ENCODE data around the gene MAPKAPK3.

The MAPKAPK3 gene

DNA sequence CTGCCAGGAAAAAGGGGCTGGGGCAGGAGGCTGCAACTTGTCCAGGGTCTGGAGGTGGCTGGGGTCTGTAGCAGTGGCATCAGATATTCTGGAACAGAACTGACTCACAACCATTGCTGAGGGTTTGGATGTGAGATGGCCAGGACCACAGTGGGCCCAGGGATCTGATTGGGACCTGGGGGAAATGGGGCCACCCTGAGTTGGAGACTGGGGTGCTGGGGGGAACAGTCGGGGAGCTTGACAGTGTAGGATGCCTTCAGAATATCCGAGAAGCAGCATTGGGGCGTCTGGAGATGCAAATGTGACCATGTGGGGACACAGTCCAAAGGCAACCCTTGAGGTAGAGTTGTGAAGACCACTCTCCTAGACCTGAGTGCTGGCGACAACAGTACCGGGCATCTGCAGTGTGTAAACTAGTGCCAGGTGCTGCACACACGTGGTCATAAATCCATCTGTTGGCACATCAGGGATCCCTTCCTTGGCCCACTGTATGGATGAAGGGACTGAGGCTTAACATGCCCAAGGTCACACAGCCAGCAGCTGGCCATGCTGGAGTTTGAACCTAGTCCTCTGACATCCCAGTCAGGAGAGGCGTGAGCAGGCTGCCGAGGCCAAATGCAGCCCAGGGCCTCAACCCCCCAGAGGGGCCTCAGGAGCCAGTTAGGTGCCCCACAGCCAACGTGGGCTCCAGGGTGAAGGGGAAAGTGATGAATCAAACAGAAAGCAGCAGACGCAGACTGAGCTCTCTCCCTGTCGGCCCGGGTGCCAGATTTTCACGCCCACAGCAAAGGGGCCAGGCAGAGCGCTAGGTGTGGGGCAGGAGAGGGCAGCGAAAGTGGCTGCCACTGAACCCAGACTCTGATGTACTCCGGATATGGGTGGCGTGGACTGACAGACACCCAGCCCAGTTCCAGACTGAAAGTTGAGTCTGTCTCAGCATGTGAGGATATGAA is 28.9 kb upstream of the MAPKAPK3 start:
- DNase-seq, result peak; percentile 63 to 78

DNA sequence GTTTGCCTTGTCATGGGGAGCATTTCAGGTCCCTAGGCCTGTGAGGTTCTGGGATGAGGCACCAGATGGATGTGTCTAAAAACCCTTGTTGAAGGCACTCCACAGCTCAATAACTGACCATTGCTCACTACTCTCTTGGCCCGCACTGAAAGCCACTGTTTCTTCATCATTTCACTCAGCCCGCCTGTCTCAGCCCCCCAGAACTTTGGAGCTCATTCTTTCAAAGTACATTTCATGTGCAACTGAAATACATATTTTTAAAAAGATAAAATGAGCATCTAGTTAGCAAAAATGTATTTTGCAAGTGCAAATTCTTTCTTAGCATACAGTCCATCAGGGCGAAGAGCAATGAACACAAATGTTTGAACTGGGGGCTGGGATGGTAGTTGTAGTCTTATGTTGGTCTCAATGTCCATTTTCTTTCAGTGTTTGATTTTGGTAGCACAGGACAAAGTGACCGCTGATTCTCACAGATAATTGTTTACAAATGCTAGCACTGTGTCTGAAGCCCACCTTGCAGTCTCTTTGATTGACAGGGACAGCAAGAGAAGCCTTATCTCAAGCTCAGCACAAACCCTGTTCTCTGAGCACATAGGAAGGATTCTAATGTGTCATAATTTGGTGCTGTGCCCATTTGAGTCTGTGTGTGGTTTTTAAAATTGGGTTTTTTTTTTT is 28.1 kb upstream of the MAPKAPK3 start:
- no peak for DNase-seq

DNA sequence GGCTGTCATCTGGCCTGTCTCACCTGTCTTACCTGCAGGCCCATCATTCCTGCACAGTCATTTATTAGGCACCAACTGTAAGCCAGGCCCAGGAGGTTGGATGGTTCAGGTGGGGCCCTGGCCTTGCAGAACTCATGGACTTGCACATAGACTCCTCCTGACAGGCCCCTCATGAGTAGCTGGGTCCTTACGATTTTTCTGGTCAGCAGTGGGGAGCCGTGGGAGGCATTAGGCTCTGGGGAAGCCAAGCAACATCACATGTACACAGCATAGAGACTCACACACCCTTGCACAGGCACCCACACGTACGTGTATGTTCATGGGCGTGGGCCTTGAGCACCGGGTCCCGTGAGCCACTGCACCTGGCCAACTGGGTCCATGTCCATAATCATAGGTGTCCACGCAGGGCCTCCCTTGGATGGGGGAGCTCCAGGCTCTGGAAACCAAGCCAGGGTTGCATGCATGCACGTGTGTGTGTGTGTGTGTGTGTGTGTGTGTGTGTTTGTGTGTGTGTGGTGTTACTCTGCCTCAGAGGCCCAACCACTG is 25.7 kb upstream of the MAPKAPK3 start:
- peak in 1 of 2 donors; percentile 31 for DNase-seq

GRCh38 chr3:50592568-50592967 is 24.4 kb upstream of the MAPKAPK3 start:
- DNase-seq, result peak in 1 of 2 donors; percentile 61

GRCh38 chr3:50594253-50594785 is 22.6 kb upstream of the MAPKAPK3 start:
- no peak for DNase-seq

GRCh38 chr3:50599115-50599715 is 17.7 kb upstream of the MAPKAPK3 start:
- DNase-seq, result no peak

DNA sequence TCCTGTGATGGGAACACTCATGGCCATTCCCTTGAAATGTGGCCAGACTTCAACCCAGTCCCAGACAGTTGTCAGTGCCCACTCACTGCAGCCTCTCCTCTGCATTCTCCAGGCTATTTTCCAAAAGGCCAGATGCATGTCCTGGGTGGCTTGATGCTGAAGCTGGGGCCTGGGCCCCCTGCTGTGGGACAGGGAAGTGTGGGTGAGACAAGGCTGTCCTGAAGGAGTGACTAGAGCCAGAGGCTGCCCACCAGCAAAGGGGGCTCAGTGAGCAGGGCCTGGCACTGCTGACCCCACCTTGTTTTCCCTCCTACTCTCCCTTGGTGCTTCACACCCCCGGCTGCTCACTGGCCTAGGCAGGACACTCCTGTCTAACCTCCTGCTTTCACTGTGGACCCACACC is 17.2 kb upstream of the MAPKAPK3 start:
- no peak for DNase-seq

- no peak for DNase-seq
These were observed 16.7 kb upstream of the MAPKAPK3 start for GRCh38 chr3:50600141-50600753.

GRCh38 chr3:50600841-50601591 is 15.9 kb upstream of the MAPKAPK3 start:
- DNase-seq, result peak; percentile 92 to 94

DNA sequence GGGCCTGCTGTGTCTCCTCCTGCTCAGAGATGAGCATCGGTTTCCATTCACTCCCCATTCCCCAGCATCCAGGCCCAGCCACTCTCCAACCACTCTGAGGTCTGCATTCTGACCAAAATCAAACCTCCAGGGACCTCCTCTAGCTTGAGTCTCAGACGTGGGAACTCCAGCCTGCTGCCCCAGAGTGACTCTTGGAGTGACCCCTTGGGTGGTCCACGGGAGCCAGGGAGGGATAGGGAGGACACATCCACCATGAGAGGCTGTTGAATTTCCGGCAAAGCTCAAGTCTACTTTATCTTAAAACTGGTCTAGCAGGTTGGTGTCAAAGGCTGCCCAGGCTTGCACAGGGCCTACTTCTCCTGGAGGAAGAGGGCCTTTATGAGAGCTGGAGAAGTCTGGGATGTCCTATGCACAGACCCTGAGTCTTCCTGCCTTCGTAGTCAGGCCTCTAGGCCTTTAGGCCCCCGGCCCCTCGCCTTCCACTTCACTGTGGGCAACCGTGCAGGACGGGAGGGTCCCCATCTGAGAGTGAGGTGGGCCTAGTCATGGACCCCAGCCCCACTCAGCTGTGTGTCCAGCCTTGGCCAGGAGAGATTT is 14.3 kb upstream of the MAPKAPK3 start:
- DNase-seq, result no peak

GRCh38 chr3:50603261-50604109 is 13.5 kb upstream of the MAPKAPK3 start:
- no peak for DNase-seq

- no peak for DNase-seq
These were observed 12.8 kb upstream of the MAPKAPK3 start for GRCh38 chr3:50604110-50604621.

- DNase-seq, result peak in 1 of 2 donors; percentile 65
These were observed 12.0 kb upstream of the MAPKAPK3 start for GRCh38 chr3:50604628-50605588.

DNA sequence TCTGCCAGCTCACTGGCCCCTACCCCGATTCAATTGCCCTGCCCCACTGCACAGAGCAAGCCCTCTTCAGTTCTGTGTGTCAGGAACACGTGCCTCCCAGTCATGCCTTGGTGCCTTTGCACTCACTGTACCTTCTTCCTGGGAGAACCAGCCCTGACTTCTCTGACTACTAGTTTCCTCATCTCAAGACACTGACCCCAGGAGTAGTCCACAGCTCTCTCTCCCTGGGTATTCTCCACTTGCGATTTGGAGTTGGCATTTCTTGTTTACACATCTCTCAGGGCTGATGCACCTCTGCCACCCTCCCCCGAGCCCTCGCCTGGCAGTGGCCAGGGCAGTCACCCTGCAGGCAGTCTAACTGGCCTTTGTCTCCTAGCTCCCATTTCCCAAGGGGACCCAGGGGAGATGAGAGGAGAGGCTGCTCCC is 11.0 kb upstream of the MAPKAPK3 start:
- peak in 1 of 2 donors; percentile 24 for DNase-seq

DNA sequence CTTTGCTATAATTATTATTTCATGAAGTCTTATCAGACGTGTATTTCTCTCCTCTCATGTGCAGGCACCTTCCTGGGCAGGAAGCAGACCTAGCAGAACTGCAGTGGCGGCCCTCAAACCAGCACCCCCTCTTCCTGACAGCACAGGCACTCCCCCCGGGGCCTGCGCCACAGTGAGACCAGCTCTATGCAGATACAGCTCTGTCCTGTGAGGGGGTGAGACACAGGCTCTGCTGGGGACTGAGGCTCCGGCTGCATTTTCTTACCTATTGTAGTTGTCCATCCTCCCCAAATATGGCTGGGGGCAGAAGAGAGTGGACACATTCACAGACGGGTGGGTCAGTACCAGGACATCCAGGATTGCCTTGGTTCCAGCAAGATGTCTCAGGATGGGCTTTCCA is 10.4 kb upstream of the MAPKAPK3 start:
- peak; percentile 34 to 60 for DNase-seq

GRCh38 chr3:50607271-50608091 is 9.5 kb upstream of the MAPKAPK3 start:
- no peak for DNase-seq

- DNase-seq, result no peak
These were observed 8.7 kb upstream of the MAPKAPK3 start for GRCh38 chr3:50608278-50608677.

Data from CD4-positive, alpha-beta T cell treated with Interferon alpha-2 for 1 hour (primary cell).